C4-2B (cell line): ENCODE measurements around the gene MRGPRX4.
"Not testable (repeated sequence)": the region's sequence is repeated elsewhere in the genome, so short reads cannot be mapped to it uniquely, and the experiment has no call there.

Experiments
- H3K27ac ChIP-seq: fragments of 450-650 bp; 2 replicates; pipeline ENCODE4 v1.5.1; 2017
- CTCF ChIP-seq: fragments of 450-650 bp; conservative IDR thresholded peaks from 2 replicates; pipeline ENCODE4 v1.5.1; 2017; ENCODE audit warnings: mild to moderate bottlenecking
- ZFX ChIP-seq: fragments of 450-650 bp; IDR thresholded peaks from 2 replicates; pipeline ENCODE4 v1.6.1; 2017

Gene MRGPRX4

GRCh38 chr11:18191376-18191775 is 18.7 kb downstream of the MRGPRX4 start:
- H3K27ac ChIP-seq = no peak overlapping the region
- TF ChIP-seq ZFX = no peak
- TF ChIP-seq CTCF = no peak

GRCh38 chr11:18193010-18193409 is 20.4 kb downstream of the MRGPRX4 start:
- no peak overlapping the region for H3K27ac ChIP-seq
- no peak for TF ChIP-seq ZFX
- no peak for TF ChIP-seq CTCF

- no peak overlapping the region for H3K27ac ChIP-seq
- no peak for TF ChIP-seq CTCF
- TF ChIP-seq ZFX = no peak
Measured at GRCh38 chr11:18196532-18196931, 23.9 kb downstream of the MRGPRX4 start.

- not testable (repeated sequence) for H3K27ac ChIP-seq
Measured at GRCh38 chr11:18197738-18198137, 25.1 kb downstream of the MRGPRX4 start.

- H3K27ac ChIP-seq = no peak overlapping the region
- TF ChIP-seq ZFX (no peak), CTCF (peak; percentile 44)
Measured at GRCh38 chr11:18203723-18204122, 31.1 kb downstream of the MRGPRX4 start.

- TF ChIP-seq ZFX = no peak
- H3K27ac ChIP-seq = no peak overlapping the region
Measured at GRCh38 chr11:18204220-18204619, 31.6 kb downstream of the MRGPRX4 start.

- no peak overlapping the region for H3K27ac ChIP-seq
- no peak for TF ChIP-seq CTCF
- no peak for TF ChIP-seq ZFX
Measured at GRCh38 chr11:18204771-18205170, 32.1 kb downstream of the MRGPRX4 start.

- TF ChIP-seq CTCF = no peak
- TF ChIP-seq ZFX = no peak
- H3K27ac ChIP-seq = no peak overlapping the region
Measured at GRCh38 chr11:18209058-18209457, 36.4 kb downstream of the MRGPRX4 start.
